Hematopoietic multipotent progenitor cell treated with erythropoietin and hydrocortisone succinate and interleukin-3 and kit ligand, for 17 days (in vitro differentiated cells): ENCODE results near the gene FANCD2.
"Not testable (repeated sequence)": the region's sequence is repeated elsewhere in the genome, so short reads cannot be mapped to it uniquely, and the experiment has no call there.

Source experiments
- DNase-seq: peaks from one replicate; pipeline ENCODE4 v3.0.0-alpha.2; 2015; ENCODE audit warnings: low spot score

Gene FANCD2

GRCh38 chr3:10026084-10026890 is at the start of gene FANCD2:
TSS of gene FANCD2 (plus strand) at chr3:10026437. CDS start at chr3:10028658, 2,221 bp downstream.
- DNase-seq, result peak; percentile 93

- DNase-seq, result peak; percentile 98
These were observed 49.2 kb upstream of the FANCD2 start for GRCh38 chr3:9976721-9977709.

GRCh38 chr3:9978710-9979305 is 47.4 kb upstream of the FANCD2 start:
- DNase-seq, result peak; percentile 84

GRCh38 chr3:9980251-9980650 is 46.0 kb upstream of the FANCD2 start:
- no peak for DNase-seq

GRCh38 chr3:9986230-9986725 is 40.0 kb upstream of the FANCD2 start:
- no peak for DNase-seq

GRCh38 chr3:9994086-9994844 is 32.0 kb upstream of the FANCD2 start:
- no peak for DNase-seq

- DNase-seq, result no peak
These were observed 25.6 kb upstream of the FANCD2 start for GRCh38 chr3:10000686-10001085.

GRCh38 chr3:10002951-10003350 is 23.3 kb upstream of the FANCD2 start:
- DNase-seq, result no peak

- no peak for DNase-seq
These were observed 21.7 kb upstream of the FANCD2 start for GRCh38 chr3:10004506-10004905.

- no peak for DNase-seq
These were observed 21.2 kb upstream of the FANCD2 start for GRCh38 chr3:10004960-10005564.

GRCh38 chr3:10006048-10006761 is 20.0 kb upstream of the FANCD2 start:
- no peak for DNase-seq

- DNase-seq, result no peak
These were observed 19.5 kb upstream of the FANCD2 start for GRCh38 chr3:10006762-10007090.

- no peak for DNase-seq
These were observed 19.0 kb upstream of the FANCD2 start for GRCh38 chr3:10007126-10007782.

- DNase-seq, result not testable (repeated sequence)
These were observed 18.0 kb upstream of the FANCD2 start for GRCh38 chr3:10008216-10008587.

GRCh38 chr3:10008588-10009344 is 17.5 kb upstream of the FANCD2 start:
- peak; percentile 95 for DNase-seq

- DNase-seq, result peak; percentile 36
These were observed 15.8 kb upstream of the FANCD2 start for GRCh38 chr3:10010421-10010877.

GRCh38 chr3:10010878-10011465 is 15.3 kb upstream of the FANCD2 start:
- DNase-seq, result peak; percentile 96

GRCh38 chr3:10011631-10012030 is 14.6 kb upstream of the FANCD2 start:
- no peak for DNase-seq

GRCh38 chr3:10012106-10012505 is 14.1 kb upstream of the FANCD2 start:
- no peak for DNase-seq
